ENCODE data around the gene WRNIP1. TPM values are rescaled to one million over a fixed set of nuclear protein-coding genes. Genes with fewer than 3 reads are reported as not detected.

Gene WRNIP1
- total and polyA plus RNA-seq, 2 of the 8 experiments (the other 6 are each of a cell fraction or from before 2014, with no cell fraction given): 38.2 to 39.2 TPM

DNA sequence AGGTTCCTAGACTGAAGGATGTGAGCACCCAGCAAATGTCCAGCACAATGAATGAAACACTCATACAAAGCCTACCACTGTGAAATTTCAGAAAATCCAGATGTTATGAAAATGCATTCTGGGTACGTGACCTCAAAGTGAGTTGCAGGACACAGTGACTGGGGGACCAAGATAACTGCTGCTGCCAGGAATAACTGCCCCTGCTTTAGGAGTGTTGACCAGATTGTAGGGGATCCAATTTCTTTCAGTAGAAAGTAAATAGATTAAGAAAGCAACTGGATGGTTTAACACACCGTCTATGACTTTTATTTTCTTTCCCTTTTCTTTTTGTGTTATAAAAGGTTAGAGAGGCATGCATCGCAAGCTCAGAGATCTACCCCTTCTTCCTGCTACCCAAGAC, 44.0 kb upstream of the WRNIP1 start:
- H3K4ac ChIP-seq (replicated peaks; ENCODE audit: insufficient read length, low read depth, low read length): no peak overlapping the region
- no peak overlapping the region for H4K8ac ChIP-seq (ENCODE audit: extremely low read depth, insufficient read depth, low read length)
- H3K4me1 ChIP-seq (replicated peaks in 1 of 4; ENCODE audit: control insufficient read depth in 3 of 4, insufficient read depth in 4 of 4, low read length in 3 of 4): no peaks in the 10 kb centered on the region; a peak in 2 of 7 replicates
- H2BK12ac ChIP-seq (ENCODE audit: low read depth, low read length): no peak overlapping the region
- no peak for FAIRE-seq
- WGBS, 2 experiments (ENCODE audit: extremely low coverage in 1 of 2, insufficient coverage in 1 of 2, insufficient read length in 1 of 2, insufficient replicate concordance in 2 of 2, low coverage in 1 of 2, low lambda C conversion rate in 2 of 2, missing lambda C conversion rate in 1 of 2): 91% methylated on average over 3 of the region's 3 CpGs; no CpG with 5 or more reads in 1 of the 2 experiments
- no peak overlapping the region for H2BK20ac ChIP-seq (ENCODE audit: low read length)
- POLR2A ChIA-PET (ENCODE audit: partially characterized antibody): no interaction called here
- no peak overlapping the region for H2AFZ ChIP-seq (ENCODE audit: low read length)
- no peak overlapping the region for H2BK15ac ChIP-seq (ENCODE audit: low read length)
- no peaks in the 10 kb centered on the region for H3K79me2 ChIP-seq (ENCODE audit: control insufficient read depth in 1 of 2, insufficient read depth in 2 of 2, low read length in 2 of 2)
- no peak for DNase-seq (ENCODE audit: low read depth in 1 of 2, low spot score in 2 of 2)
- H2BK5ac ChIP-seq (ENCODE audit: low read depth, low read length): no peak overlapping the region
- H3K23me2 ChIP-seq (ENCODE audit: low read depth, low read length): no peaks in the 10 kb centered on the region; the same call in 1 of the 2 replicates
- H4K91ac ChIP-seq (replicated peaks; ENCODE audit: insufficient read length, low read length): no peak overlapping the region
- no peaks in the 10 kb centered on the region for H3K36me3 ChIP-seq (ENCODE audit: control insufficient read depth in 2 of 4, insufficient read depth in 4 of 4, low read length in 3 of 4)
- no peaks in the 10 kb centered on the region for H3K79me1 ChIP-seq (ENCODE audit: low read depth, low read length)
- no peak overlapping the region for H3K27ac ChIP-seq (ENCODE audit: low read depth, low read length)
- H3K4me2 ChIP-seq (ENCODE audit: insufficient read depth in 1 of 2, low read depth in 2 of 2, low read length in 2 of 2): no peak overlapping the region
- no peak overlapping the region for H3K23ac ChIP-seq (ENCODE audit: insufficient read length)
- no peak overlapping the region for H3K14ac ChIP-seq (ENCODE audit: insufficient read length)
- TF ChIP-seq CTBP2 (IDR thresholded peaks at IDR 0.05; ENCODE audit: borderline replicate concordance, insufficient read depth, insufficient read length, low read length) (no peak), RFX5 (IDR thresholded peaks at IDR 0.05; ENCODE audit: borderline replicate concordance, low read depth, low read length) (no peak), NRF1 (IDR thresholded peaks at IDR 0.05; ENCODE audit: low read depth, low read length) (no peak), POLR2A (IDR thresholded peaks at IDR 0.05; ENCODE audit: control extremely low read depth in 1 of 2, low read depth in 2 of 2, low read length in 2 of 2) (no peak), MAFK (IDR thresholded peaks at IDR 0.05; ENCODE audit: low read depth, low read length) (no peak), PHF8 (conservative IDR thresholded peaks at IDR 0.05; ENCODE audit: low read depth, low read length) (no peak), NANOG (IDR thresholded peaks at IDR 0.05; ENCODE audit: insufficient read depth, low read depth, low read length, poor library complexity, severe bottlenecking) (no peak), BCL11A (IDR thresholded peaks at IDR 0.05; ENCODE audit: low read depth in 2 of 2, low read length in 2 of 2) (no peak), ASH2L (IDR thresholded peaks at IDR 0.05; ENCODE audit: low read length) (no peak)
- H3K9me3 ChIP-seq (ENCODE audit: insufficient read depth in 2 of 2, low read depth in 1 of 2, low read length in 1 of 2): peaks cover 0 to 2% of the 10 kb centered on the region in 2 experiments; a peak in 1 of 4 replicates
- H4K20me1 ChIP-seq (replicated peaks in 1 of 2; ENCODE audit: control insufficient read depth in 1 of 2, insufficient read depth in 2 of 2, low read length in 2 of 2): no peaks in the 10 kb centered on the region
- H3K18ac ChIP-seq (ENCODE audit: extremely low read depth, low read length): no peak overlapping the region
- H3K4me3 ChIP-seq (ENCODE audit: extremely low read depth in 1 of 4, insufficient read depth in 2 of 4, low read depth in 3 of 4, low read length in 4 of 4): no peak overlapping the region
- H2AK5ac ChIP-seq (ENCODE audit: low read depth, low read length): no peak overlapping the region
- no peaks in the 10 kb centered on the region; a peak in 1 of 7 replicates for H3K27me3 ChIP-seq (replicated peaks in 1 of 4; ENCODE audit: control insufficient read depth in 3 of 4, extremely low read depth in 1 of 4, insufficient read depth in 3 of 4, low read length in 3 of 4)
- no peak overlapping the region for H3K9ac ChIP-seq (replicated peaks in 1 of 4; ENCODE audit: extremely low read depth in 1 of 4, low read depth in 3 of 4, low read length in 3 of 4)
- H4K5ac ChIP-seq (ENCODE audit: insufficient read length, low read depth, low read length): no peak overlapping the region
- no peak overlapping the region for H3K56ac ChIP-seq (replicated peaks; ENCODE audit: insufficient read length, low read depth, low read length)
- H2BK120ac ChIP-seq (replicated peaks; ENCODE audit: low read depth, low read length): no peak overlapping the region
- CTCF ChIA-PET (ENCODE audit: partially characterized antibody): interaction anchor here (0.7 to 2.8 kb wide), 2 partner anchors 9 to 29 kb away, joined by 3 to 11 read pairs; partner anchors contain the start of gene MYLK4

Data from H1 (cell line).